Neural cell (in vitro differentiated cells): Measurements from ENCODE around the gene INSRR.

Experiments
- CTCF ChIP-seq: fragments of 450-650 bp; IDR thresholded peaks from 2 replicates; pipeline ENCODE4 v1.5.1; 2014; ENCODE audit warnings: antibody characterized with exemption, mild to moderate bottlenecking, moderate library complexity; ENCODE audit not compliant: poor library complexity, severe bottlenecking
- EP300 ChIP-seq: fragments of 450-650 bp; conservative IDR thresholded peaks from 2 replicates; pipeline ENCODE4 v1.6.1; 2014; ENCODE audit warnings: antibody characterized with exemption, mild to moderate bottlenecking, moderate library complexity; ENCODE audit not compliant: poor library complexity, severe bottlenecking
- EZH2 ChIP-seq: fragments of 200-600, 300-800 bp; shearing (Covaris generic), sonication (generic); IDR thresholded peaks from 2 replicates; pipeline ENCODE4 v1.6.1; 2014; ENCODE audit warnings: antibody characterized with exemption, low read length, borderline replicate concordance, mild to moderate bottlenecking; ENCODE audit not compliant: insufficient read depth, poor library complexity, severe bottlenecking
- MXI1 ChIP-seq: fragments of 450-650 bp; conservative IDR thresholded peaks from 2 replicates; pipeline ENCODE4 v1.6.1; 2014; ENCODE audit warnings: antibody characterized with exemption, mild to moderate bottlenecking; ENCODE audit not compliant: poor library complexity, severe bottlenecking

DNA sequence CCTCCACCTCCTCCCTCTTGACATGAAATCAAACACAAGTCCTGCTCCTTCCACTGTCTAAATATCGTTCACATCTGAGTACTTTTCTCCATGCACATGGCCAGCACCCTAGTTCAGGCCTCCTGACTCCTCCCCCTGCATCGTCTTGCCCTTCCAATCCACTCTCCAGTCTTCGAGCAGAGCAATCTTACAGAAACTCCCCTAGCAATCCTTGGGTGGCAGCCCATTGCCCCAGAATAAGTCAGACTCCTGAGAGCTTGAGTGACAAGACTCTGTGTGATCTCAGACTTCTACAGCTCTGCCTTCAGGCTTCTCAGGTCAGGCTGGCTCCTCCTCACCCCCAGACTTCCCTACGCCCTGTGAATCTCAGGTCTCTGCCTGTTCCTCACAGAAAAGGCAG lies 47.7 kb downstream of the INSRR start:
- no peak for TF ChIP-seq CTCF
- no peak for TF ChIP-seq EZH2
- TF ChIP-seq EP300: no peak
- TF ChIP-seq MXI1: no peak
